ENCODE data around the gene WDR46.

WDR46 gene

GRCh38 chr6:33313709-33314514 lies 24.9 kb upstream of the WDR46 start, which contains the start of gene TAPBP:
Gene TAPBP, minus strand, starts transcription at chr6:33314078. Its CDS starts 37 bp downstream, at chr6:33314041.
- peak; percentile 89 for DNase-seq

- DNase-seq, result peak; percentile 81
These were observed 24.2 kb upstream of the WDR46 start for GRCh38 chr6:33313105-33313708.

DNA sequence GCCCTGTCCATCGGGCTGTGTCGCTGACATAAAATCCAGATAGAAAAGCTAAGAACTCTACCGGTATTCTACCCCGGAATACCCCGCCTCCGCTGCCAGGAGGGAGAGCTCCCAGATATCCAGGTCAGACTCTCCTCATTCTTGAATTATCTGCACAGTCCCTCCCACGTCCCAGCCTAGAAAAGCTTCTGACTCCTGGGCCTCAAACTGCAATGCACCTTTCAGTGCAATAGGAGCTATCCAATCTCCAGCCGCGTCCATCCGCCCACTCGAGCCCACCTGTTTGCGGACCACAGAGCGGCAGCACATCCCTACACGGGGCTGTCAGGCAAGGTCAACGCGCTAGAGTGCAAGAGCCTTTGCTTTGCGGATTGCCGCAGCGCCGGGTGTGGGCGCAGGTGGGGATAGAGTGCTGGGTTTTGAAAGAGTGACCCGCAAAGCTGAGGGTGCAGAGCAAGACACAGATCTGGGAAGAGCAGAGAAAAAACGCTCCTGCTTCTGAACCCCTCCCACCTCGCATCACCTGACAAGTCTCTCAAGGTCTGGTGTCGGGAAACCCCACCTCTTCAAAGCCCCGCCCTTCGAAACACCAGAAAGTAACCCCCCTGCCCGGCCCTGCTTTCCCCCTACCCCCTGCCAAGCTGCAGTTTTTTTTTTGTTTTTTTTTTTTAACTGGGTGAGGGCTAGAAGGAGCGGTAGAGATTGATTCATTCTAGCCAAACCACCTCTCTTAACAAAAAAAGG lies 23.5 kb upstream of the WDR46 start:
- DNase-seq, result peak; percentile 71

DNA sequence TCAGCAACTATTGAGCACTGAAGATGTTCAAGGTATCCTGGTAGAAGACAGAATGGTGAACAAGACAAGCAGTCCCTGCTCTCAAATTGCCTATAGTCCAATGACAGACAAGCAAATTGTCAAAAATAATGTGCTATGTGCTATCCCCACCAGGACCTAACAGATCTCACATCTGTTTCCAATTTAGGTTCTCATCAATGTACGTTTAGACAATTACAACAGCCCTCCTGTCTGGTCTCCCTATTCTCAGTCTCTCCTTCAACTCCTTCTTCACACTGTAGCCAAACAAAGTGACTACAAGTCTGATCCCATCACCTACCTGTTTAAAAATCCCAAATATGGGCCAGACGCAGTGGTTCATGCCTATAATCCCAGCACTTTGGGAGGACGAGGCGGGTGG lies 17.3 kb upstream of the WDR46 start:
- DNase-seq, result no peak

- DNase-seq, result no peak
These were observed 16.0 kb upstream of the WDR46 start for GRCh38 chr6:33305052-33305451.

DNA sequence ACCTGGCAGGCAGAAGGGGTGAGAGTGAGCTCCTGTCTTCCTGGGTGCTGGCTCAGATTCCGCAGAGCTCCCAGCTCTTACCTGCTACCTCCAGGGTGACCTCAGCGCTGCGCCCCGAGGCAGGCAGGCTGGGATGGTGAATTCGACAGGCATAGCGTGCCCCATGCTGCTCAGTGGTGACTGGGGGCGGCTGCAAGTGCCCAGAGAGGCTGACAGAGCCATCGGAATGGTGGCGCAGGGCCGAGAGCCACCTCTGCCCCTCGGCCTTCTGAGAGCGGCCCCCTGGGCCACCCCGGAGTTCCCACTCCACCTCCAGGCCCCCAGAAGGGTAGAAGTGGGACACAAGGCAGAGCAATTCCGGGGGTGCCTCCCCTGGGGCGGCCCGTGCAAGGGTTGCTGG lies 15.2 kb upstream of the WDR46 start:
- no peak for DNase-seq

DNA sequence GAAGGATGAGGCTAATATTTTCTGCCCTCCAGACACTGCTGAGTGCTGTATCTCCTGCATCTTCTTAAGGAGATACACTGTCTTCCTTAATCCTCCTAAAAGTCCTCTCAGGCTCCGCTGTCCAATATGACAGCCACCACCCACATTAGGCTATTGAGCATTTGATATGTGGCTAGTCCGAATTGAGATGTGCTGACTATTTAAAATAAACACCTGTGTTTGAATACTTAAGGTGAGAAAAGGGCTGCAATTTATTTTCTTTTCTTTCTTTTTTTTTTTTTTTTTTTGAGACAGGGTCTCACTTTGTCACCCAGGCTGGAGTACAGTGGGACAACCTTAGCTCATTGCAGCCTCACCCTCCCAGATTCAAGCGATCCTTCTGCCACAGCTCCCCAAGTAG lies 12.8 kb upstream of the WDR46 start:
- DNase-seq, result no peak

DNA sequence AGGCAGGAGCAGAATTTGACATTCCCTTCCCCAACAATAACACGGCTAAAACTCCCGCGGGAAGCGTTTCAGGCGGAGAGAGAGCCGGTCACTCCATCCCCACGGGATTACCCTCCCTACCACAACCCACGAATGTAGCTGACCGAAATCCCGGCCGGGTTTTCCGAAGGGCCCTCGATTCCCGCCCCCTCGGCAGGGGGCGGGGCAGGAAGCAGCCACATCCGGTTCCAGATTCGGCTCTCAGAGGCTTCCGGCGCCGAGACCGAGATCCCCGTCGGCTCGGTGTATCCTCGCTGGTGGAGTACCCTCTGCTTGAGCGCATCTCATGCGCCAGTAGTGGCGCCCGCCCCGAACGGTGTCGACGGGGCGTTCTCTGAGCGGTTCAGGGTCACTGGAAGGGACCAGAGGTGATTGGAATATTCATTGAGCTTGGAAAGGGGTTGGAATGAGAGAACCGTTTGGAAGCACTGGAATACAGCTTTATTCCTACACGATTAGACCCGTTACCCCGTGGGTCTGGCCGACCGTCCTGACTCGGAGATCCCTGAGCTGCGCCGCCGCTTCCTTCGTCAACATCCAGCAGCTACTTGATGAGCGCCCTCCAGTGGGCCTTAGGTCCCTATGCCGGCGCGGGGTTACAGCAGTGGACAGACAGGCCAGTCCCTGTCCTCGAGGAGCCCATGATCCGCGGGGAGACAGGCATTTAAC lies 10.4 kb upstream of the WDR46 start:
- DNase-seq, result peak; percentile 92

DNA sequence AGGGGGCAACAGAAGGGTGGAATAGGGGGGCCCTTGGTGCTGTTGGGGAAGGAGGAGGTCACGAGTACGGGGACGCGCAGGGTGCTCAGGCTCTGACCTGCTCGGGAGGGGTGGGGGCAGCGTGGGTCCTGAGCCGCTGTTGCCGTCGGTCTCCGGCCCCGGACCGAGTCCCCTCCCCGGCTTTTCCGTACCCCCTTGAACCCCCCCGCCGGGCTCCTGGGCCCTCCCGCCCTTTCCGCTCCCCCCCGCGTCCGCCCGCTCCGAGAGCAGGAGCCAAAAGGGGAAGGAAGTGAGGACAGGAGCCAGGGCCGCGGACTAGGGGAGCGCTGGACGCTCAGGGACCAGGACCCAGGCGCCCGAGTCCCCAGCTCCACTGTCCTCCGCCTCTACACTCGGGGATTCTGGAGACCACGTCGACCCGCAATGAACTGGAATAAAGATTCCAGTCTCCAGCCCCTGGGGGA lies 9.8 kb upstream of the WDR46 start, which contains the start of gene RGL2:
RGL2 (minus strand) TSS at position 170 of the 464 bp plus-strand sequence. CDS start 332 bp downstream, outside the sequence.
- peak; percentile 57 for DNase-seq

GRCh38 chr6:33297956-33298772 lies 9.1 kb upstream of the WDR46 start:
- DNase-seq, result peak; percentile 63

- no peak for DNase-seq
These were observed 8.4 kb upstream of the WDR46 start for GRCh38 chr6:33297406-33297955.

- DNase-seq, result no peak
These were observed 7.9 kb upstream of the WDR46 start for GRCh38 chr6:33296797-33297405.

DNA sequence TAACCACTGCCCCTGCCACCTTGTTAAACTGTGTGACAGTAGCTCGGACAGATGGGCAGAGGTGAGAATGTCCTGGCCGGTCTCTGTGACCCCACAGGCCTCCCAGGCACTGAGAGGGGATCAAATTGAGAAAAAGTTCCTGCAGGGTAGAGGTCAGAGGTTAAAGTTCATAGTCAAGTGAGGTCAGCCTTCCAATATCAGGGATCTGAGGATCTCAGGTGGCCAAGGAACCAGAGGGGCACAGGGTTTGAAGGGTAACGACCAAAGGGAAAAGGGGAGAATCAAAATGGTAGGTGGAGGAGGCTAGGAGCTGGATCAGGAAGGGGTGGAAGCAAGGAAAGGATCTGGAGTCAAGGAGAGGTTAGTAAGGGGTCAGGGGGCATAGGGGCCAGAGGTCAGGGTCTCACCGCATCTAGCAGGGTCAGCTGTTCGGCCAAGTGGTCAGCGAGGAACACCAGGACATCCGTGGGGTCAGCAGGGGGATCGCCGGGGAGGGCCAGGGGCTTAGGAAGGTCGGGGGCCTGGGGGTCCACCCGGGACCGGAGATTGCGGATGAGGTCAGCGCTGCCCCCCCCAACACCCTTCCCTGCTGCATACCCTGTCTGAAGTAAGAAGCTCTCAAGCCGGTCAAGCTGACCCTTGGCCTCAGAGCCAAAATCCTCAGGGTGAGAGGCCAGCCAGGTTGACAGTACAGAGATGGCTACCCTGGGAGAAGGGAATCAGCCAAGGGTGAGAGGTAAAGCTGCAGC lies 6.8 kb upstream of the WDR46 start:
- DNase-seq, result no peak

DNA sequence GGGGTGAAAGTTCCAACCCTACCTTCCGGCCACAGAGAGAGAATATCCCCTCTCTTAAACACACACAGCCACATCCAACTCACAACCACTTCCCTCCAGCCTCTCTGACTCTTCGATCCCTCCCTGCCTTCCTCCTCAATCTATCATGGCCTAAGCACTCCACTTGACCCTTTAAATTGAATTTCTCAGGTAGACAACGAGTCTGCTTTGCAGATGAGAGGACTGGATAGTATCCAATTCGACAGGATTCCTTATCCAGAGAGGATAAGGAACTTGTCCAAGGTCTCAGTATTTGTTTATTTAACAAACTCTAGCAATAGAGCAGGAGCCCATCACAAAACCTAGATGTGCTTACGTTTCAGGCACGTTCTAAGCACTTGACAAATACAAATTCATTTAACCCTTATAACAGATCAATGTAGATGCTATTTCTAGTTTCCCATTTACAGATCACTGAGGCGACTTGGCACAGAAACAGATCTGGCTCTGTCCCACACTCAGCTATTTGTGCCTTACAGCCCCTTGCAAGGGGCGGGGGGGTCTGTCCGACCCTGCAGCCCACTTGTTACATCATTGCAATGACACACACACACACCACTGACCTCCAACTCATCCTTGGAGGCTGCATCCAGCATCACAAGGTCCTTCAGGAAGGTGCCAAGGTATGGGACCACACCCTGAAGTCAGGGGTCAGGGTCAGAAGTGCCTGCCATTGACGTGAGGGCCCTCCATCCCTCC lies 5.2 kb upstream of the WDR46 start:
- DNase-seq, result no peak

DNA sequence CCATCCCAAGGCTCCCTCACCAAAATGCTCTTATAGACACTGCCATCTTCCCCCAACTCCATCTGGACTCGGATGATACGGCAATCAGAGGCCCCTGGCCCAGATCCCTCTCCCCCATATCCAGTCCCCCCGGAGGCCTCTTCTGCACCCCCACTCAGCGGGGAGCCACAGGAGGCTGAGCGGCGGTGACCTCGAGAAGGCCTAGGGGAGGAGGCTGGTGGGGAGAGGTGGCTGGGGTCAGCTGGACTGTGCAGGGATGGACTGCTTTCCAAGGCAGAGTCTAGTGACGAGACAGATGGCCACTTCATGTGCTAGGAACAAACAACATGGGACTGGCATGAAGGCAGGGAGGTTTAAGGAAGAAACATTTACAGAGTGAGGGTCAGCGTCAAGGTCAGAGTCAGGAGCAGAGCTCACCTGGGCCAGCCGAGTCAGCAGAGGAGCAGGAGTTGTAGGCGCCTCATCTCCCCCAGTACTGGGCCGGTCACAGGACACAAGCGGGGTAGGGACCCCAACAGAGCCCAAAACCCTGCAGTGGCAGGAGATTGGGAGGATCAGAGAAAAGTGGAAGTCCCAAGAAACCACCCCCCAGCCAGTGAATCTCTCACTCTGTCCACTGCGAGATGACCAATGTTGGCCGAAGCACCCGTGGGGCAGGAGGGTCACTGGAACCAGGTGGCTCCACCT lies 4.1 kb upstream of the WDR46 start:
- no peak for DNase-seq

- no peak for DNase-seq
These were observed 1.4 kb upstream of the WDR46 start for GRCh38 chr6:33290459-33290858.

GRCh38 chr6:33289784-33290315 lies 811 bp upstream of the WDR46 start:
- no peak for DNase-seq

DNA sequence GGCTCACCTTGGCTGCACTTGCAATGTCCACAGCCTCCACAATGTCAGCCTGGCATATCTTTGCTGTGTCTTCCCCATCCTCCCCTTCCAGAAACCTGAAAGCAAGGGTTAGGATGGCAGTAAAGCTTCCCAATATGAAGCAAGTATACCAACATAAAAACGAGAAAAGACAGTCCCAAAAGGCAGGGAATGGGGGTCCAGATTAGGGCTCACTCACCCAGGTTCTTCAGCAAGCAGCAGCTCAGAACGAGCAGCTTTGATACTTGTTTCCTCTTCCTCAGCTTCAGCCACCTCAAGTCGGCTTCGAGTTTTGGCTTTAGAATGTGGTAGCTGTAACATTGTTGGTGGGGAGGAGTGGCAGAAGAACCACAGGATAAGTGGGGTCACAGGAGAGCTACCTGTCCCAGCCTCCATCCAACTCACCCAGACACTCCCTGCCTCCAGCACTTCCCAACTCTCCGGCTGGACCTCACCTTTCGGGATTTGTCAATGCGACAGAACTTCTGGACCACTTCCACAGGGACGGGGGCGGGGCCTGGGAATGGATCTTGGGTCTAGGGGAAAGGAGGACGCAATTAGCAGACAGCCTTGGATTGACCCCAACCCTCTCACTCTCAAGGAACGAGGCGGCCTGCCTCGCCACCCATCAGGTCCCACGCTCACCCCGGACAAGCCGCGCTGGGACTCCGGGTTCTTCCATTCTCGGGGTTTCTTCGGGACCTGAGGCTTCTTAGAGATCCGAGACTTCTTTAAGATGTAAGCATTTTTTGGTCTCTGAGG lies 708 bp downstream of the WDR46 start:
- DNase-seq, result no peak
